H1 (cell line): ENCODE results near the gene IPO9. TPM values are rescaled to one million over a fixed set of nuclear protein-coding genes. Genes with fewer than 3 reads are reported as not detected.
A peak's percentile ranks its signal among the peaks of the same experiment; 100 is the strongest.

Experiments used
- CTCF ChIA-PET: fragments of 300-600 bp; sonication (Branson Sonifier 250); formaldehyde crosslinking; loops from one replicate; lab custom pipeline; 2021; ENCODE audit not compliant: partially characterized antibody; lab: Charles Lee
- POLR2A ChIA-PET: fragments of 300-600 bp; sonication (Branson Sonifier 250); formaldehyde crosslinking; loops from one replicate; lab custom pipeline; 2021; ENCODE audit warnings: inconsistent platforms; ENCODE audit not compliant: partially characterized antibody; lab: Charles Lee
- DNase-seq, 2 experiments: peaks; one replicate each; pipeline versions ENCODE4 v3.0.0 to v3.0.0-alpha.2; 2010 to 2022; ENCODE audit warnings: low spot score in 2 of 2, low read depth in 1 of 2, mixed read lengths in 1 of 2
- FAIRE-seq: peaks from 2 replicates; lab custom pipeline; 2011; peaks lifted over from hg19 to GRCh38; lab: Jason Lieb, UNC
- H2AFZ ChIP-seq: 2 replicates; pipeline ENCODE4 v1.8.1; 2012; ENCODE audit warnings: low read length, inconsistent platforms
- H2AK5ac ChIP-seq: 2 replicates; pipeline ENCODE4 v1.6.1; 2013; ENCODE audit warnings: low read depth, low read length
- H2BK120ac ChIP-seq: replicated peaks from 2 replicates; pipeline ENCODE3; 2013; ENCODE audit warnings: low read depth, low read length, inconsistent platforms
- H2BK12ac ChIP-seq: 2 replicates; pipeline ENCODE4 v1.6.1; 2013; ENCODE audit warnings: low read depth, low read length
- H2BK15ac ChIP-seq: 2 replicates; pipeline ENCODE4 v1.6.1; 2013; ENCODE audit warnings: low read length
- H2BK20ac ChIP-seq: 2 replicates; pipeline ENCODE4 v1.6.1; 2013; ENCODE audit warnings: low read length
- H2BK5ac ChIP-seq: 2 replicates; pipeline ENCODE4 v1.6.1; 2013; ENCODE audit warnings: low read depth, low read length
- H3K14ac ChIP-seq: 2 replicates; pipeline ENCODE4 v1.6.1; 2013; ENCODE audit warnings: inconsistent platforms; ENCODE audit not compliant: insufficient read length
- H3K18ac ChIP-seq: 2 replicates; pipeline ENCODE4 v1.6.1; 2013; ENCODE audit warnings: low read length; ENCODE audit errors: extremely low read depth
- H3K23ac ChIP-seq: 2 replicates; pipeline ENCODE4 v1.6.1; 2013; ENCODE audit warnings: inconsistent platforms; ENCODE audit not compliant: insufficient read length
- H3K23me2 ChIP-seq: 2 replicates; pipeline ENCODE4 v1.6.1; 2013; ENCODE audit warnings: low read depth, low read length
- H3K27ac ChIP-seq: 2 replicates; pipeline ENCODE4 v1.6.1; 2011; ENCODE audit warnings: low read depth, low read length, inconsistent platforms
- H3K27me3 ChIP-seq, 4 experiments: replicated peaks in 1 of 4; 1 replicate in 1 of 4; 2 replicates in 3 of 4; pipeline versions ENCODE4 v1.6.1 to v1.8.1; 2011 to 2013; ENCODE audit warnings: low read length in 3 of 4, mild to moderate bottlenecking in 3 of 4, inconsistent platforms in 2 of 4, mixed read lengths in 2 of 4, moderate library complexity in 1 of 4; ENCODE audit not compliant: control insufficient read depth in 3 of 4, insufficient read depth in 3 of 4; ENCODE audit errors: extremely low read depth in 1 of 4
- H3K36me3 ChIP-seq, 4 experiments: 2 replicates each; pipeline versions ENCODE4 v1.6.1 to v1.8.1; 2011 to 2013; ENCODE audit warnings: mild to moderate bottlenecking in 4 of 4, low read length in 3 of 4, moderate library complexity in 2 of 4, control low read depth in 1 of 4, inconsistent platforms in 1 of 4; ENCODE audit not compliant: insufficient read depth in 4 of 4, control insufficient read depth in 2 of 4
- H3K4ac ChIP-seq: replicated peaks from 2 replicates; pipeline ENCODE3; 2013; ENCODE audit warnings: low read length, low read depth, mixed read lengths, inconsistent platforms; ENCODE audit not compliant: insufficient read length
- H3K4me1 ChIP-seq, 4 experiments: replicated peaks in 1 of 4; 1 replicate in 1 of 4; 2 replicates in 3 of 4; pipeline versions ENCODE4 v1.6.1 to v1.8.1; 2011 to 2013; ENCODE audit warnings: low read length in 3 of 4, inconsistent platforms in 2 of 4, mixed read lengths in 1 of 4; ENCODE audit not compliant: insufficient read depth in 4 of 4, control insufficient read depth in 3 of 4
- H3K4me2 ChIP-seq, 2 experiments: 2 replicates each; pipeline versions ENCODE4 v1.6.1 to v1.8.1; 2011 to 2013; ENCODE audit warnings: low read depth in 2 of 2, low read length in 2 of 2, control low read depth in 1 of 2, inconsistent platforms in 1 of 2, mild to moderate bottlenecking in 1 of 2; ENCODE audit not compliant: insufficient read depth in 1 of 2
- H3K4me3 ChIP-seq, 4 experiments: fragments of 200-600, 300-600 bp in 1 of 4; sonication (generic), shearing (Covaris generic), sonication (Bioruptor Twin) in 1 of 4; 2 replicates each; pipeline versions ENCODE4 v1.5.1 to v1.8.1; 2011 to 2016; ENCODE audit warnings: low read length in 4 of 4, low read depth in 3 of 4, control low read depth in 2 of 4, inconsistent platforms in 2 of 4, mild to moderate bottlenecking in 2 of 4, mixed read lengths in 1 of 4, moderate library complexity in 1 of 4; ENCODE audit not compliant: insufficient read depth in 2 of 4; ENCODE audit errors: extremely low read depth in 1 of 4
- H3K56ac ChIP-seq: replicated peaks from 2 replicates; pipeline ENCODE3; 2013; ENCODE audit warnings: low read depth, mild to moderate bottlenecking, mixed read lengths, low read length, inconsistent platforms; ENCODE audit not compliant: insufficient read length
- H3K79me1 ChIP-seq: 2 replicates; pipeline ENCODE4 v1.6.1; 2013; ENCODE audit warnings: low read depth, low read length, control low read depth
- H3K79me2 ChIP-seq, 2 experiments: 2 replicates each; pipeline versions ENCODE4 v1.6.1 to v1.8.1; 2012 to 2013; ENCODE audit warnings: low read length in 2 of 2, mild to moderate bottlenecking in 2 of 2, inconsistent platforms in 1 of 2; ENCODE audit not compliant: insufficient read depth in 2 of 2, control insufficient read depth in 1 of 2
- H3K9ac ChIP-seq, 4 experiments: replicated peaks in 1 of 4; 1 replicate in 1 of 4; 2 replicates in 3 of 4; pipeline versions ENCODE4 v1.6.1 to v1.8.1; 2011 to 2013; ENCODE audit warnings: low read depth in 3 of 4, low read length in 3 of 4, control low read depth in 2 of 4, mild to moderate bottlenecking in 2 of 4, moderate library complexity in 2 of 4, inconsistent platforms in 1 of 4; ENCODE audit errors: extremely low read depth in 1 of 4
- H3K9me3 ChIP-seq, 2 experiments: 2 replicates each; pipeline versions ENCODE4 v1.6.1 to v1.8.1; 2012 to 2013; ENCODE audit warnings: mild to moderate bottlenecking in 2 of 2, moderate library complexity in 2 of 2, control low read depth in 1 of 2, inconsistent platforms in 1 of 2, low read depth in 1 of 2, low read length in 1 of 2, mixed read lengths in 1 of 2; ENCODE audit not compliant: insufficient read depth in 2 of 2
- H4K20me1 ChIP-seq, 2 experiments: replicated peaks in 1 of 2; 2 replicates each; pipeline versions ENCODE3 to v1.8.1; 2011 to 2013; ENCODE audit warnings: inconsistent platforms in 2 of 2, low read length in 2 of 2, mild to moderate bottlenecking in 1 of 2; ENCODE audit not compliant: insufficient read depth in 2 of 2, control insufficient read depth in 1 of 2
- H4K5ac ChIP-seq: 2 replicates; pipeline ENCODE4 v1.6.1; 2013; ENCODE audit warnings: low read length, low read depth, mixed read lengths, inconsistent platforms; ENCODE audit not compliant: insufficient read length
- H4K8ac ChIP-seq: 2 replicates; pipeline ENCODE4 v1.8.0; 2013; ENCODE audit warnings: mild to moderate bottlenecking, moderate library complexity, low read length, inconsistent platforms; ENCODE audit not compliant: insufficient read depth; ENCODE audit errors: extremely low read depth
- H4K91ac ChIP-seq: replicated peaks from 2 replicates; pipeline ENCODE3; 2013; ENCODE audit warnings: low read length, mixed read lengths, inconsistent platforms; ENCODE audit not compliant: insufficient read length
- GTF2F1 ChIP-seq: IDR thresholded peaks from 2 replicates; pipeline ENCODE4 v1.6.1; 2012; ENCODE audit warnings: low read depth, low read length, improper control_type of control experiment, borderline replicate concordance
- HDAC2 ChIP-seq, 2 experiments: fragments of 300-600 bp in 1 of 2; sonication (generic) in 1 of 2; IDR thresholded peaks; 2 replicates each; pipeline ENCODE4 v1.6.1; 2011 to 2012; ENCODE audit warnings: low read depth in 2 of 2, low read length in 2 of 2, mild to moderate bottlenecking in 2 of 2, moderate library complexity in 2 of 2, borderline replicate concordance in 1 of 2, inconsistent platforms in 1 of 2
- KDM4A ChIP-seq: IDR thresholded peaks from one replicate; pipeline ENCODE4 v1.7.1; 2012; ENCODE audit warnings: low read depth, mild to moderate bottlenecking, moderate library complexity, low read length, inconsistent platforms; ENCODE audit not compliant: severe bottlenecking
- POLR2A ChIP-seq, 2 experiments: IDR thresholded peaks; 1 replicate in 1 of 2; 2 replicates in 1 of 2; pipeline ENCODE4 v1.6.1; 2011; ENCODE audit warnings: low read depth in 2 of 2, low read length in 2 of 2, mild to moderate bottlenecking in 2 of 2; ENCODE audit errors: control extremely low read depth in 1 of 2
- RBBP5 ChIP-seq: IDR thresholded peaks from 2 replicates; pipeline ENCODE4 v1.7.1; 2012; ENCODE audit warnings: low read depth, mild to moderate bottlenecking, inconsistent platforms, low read length, moderate library complexity, borderline replicate concordance
- RNF2 ChIP-seq: fragments of 200-900, 300-1000 bp; sonication (generic); IDR thresholded peaks from 2 replicates; pipeline ENCODE4 v1.7.1; 2016; ENCODE audit warnings: borderline replicate concordance, low read depth, mild to moderate bottlenecking, antibody characterized with exemption, low read length; ENCODE audit not compliant: poor library complexity, severe bottlenecking; ENCODE audit errors: missing control alignments
- SIRT6 ChIP-seq: IDR thresholded peaks from one replicate; pipeline ENCODE4 v1.7.1; 2012; ENCODE audit warnings: low read length, inconsistent platforms
- SP4 ChIP-seq: IDR thresholded peaks from 2 replicates; pipeline ENCODE4 v1.6.1; 2012; ENCODE audit warnings: low read length, inconsistent platforms
- TAF1 ChIP-seq: IDR thresholded peaks from 2 replicates; pipeline ENCODE4 v1.6.1; 2011; ENCODE audit warnings: mild to moderate bottlenecking, low read depth, low read length
- YY1 ChIP-seq: IDR thresholded peaks from 2 replicates; pipeline ENCODE4 v1.6.1; 2011; ENCODE audit warnings: low read depth, mild to moderate bottlenecking, low read length
- WGBS, 2 experiments: shearing (Covaris generic) in 1 of 2; methylation state at CpG; one replicate each; pipeline versions ENCODE4 v1.1.6 to v1.1.7; 2013 to 2015; ENCODE audit warnings: low lambda C conversion rate in 2 of 2, mixed read lengths in 2 of 2, inconsistent platforms in 1 of 2, low coverage in 1 of 2, missing lambda C conversion rate in 1 of 2; ENCODE audit not compliant: insufficient replicate concordance in 2 of 2, insufficient coverage in 1 of 2, insufficient read length in 1 of 2; ENCODE audit errors: extremely low coverage in 1 of 2, missing lambda C conversion rate in 1 of 2; 5-methylcytosine and 5-hydroxymethylcytosine counted together
- polyA plus RNA-seq, 7 experiments: library from polyadenylated mRNA; depleted of rRNA in 3 of 7; stranded (reverse) in 5 of 7; unstranded in 2 of 7; fragments of >200 nt in 5 of 7; fragments of 200-250 nt in 2 of 7; gene quantifications; 1 replicate in 5 of 7; 2 replicates in 1 of 7; 4 replicates in 1 of 7; pipeline versions ENCODE4 v1.2.1 to v1.2.3, GENCODE V29; 2011 to 2013; ENCODE audit warnings: missing spikeins in 2 of 7, mixed read lengths in 2 of 7
- total RNA-seq: library from RNA; stranded (reverse); fragmentation: NEBNext Ultra II Directional; extraction: Animal tissue kit (Norgen Biotek cat#: 25700); gene quantifications from 2 replicates; pipeline ENCODE4 v1.2.1, GENCODE V29; 2021

IPO9 gene
- total and polyA plus RNA-seq, 2 of the 8 experiments (the other 6 are each of a cell fraction or from before 2014, with no cell fraction given): 61.0 to 122 TPM

GRCh38 chr1:201888282-201889089 is 59.5 kb downstream of the IPO9 start, which contains the start of gene SHISA4:
SHISA4 (plus strand) TSS chr1:201888898; CDS start chr1:201888995, 97 bp downstream.
- Histone ChIP-seq H4K20me1 (no peaks in the 10 kb centered on the region), H4K5ac (no peak within 1 kb of the TSS), H3K79me2 (no peaks in the 10 kb centered on the region), H2BK20ac (peak within 1 kb of the TSS; percentile 55; the same call in 1 of the 2 replicates), H2BK12ac (peak within 1 kb of the TSS; percentile 55; the same call in 1 of the 2 replicates), H4K8ac (no peak within 1 kb of the TSS; the same call in 1 of the 2 replicates), H2BK15ac (peak within 1 kb of the TSS; percentile 72; the same call in 1 of the 2 replicates), H3K79me1 (no peaks in the 10 kb centered on the region), H3K27ac (no peak within 1 kb of the TSS), H3K9ac (peak within 1 kb of the TSS in 1 of 4 experiments; percentile 33; a peak in 3 of 7 replicates), H2AFZ (peak within 1 kb of the TSS; percentile 71), H3K14ac (no peak within 1 kb of the TSS), H4K91ac (peak within 1 kb of the TSS; percentile 26), H3K4me3 (peak within 1 kb of the TSS; percentile 52 to 73 (median 58)), H2BK120ac (no peak within 1 kb of the TSS), H3K36me3 (no peaks in the 10 kb centered on the region), H3K18ac (no peak within 1 kb of the TSS; the same call in 1 of the 2 replicates), H3K56ac (no peak within 1 kb of the TSS), H3K4me1 (peaks cover under 1 to 11% (median 8%) of the 10 kb centered on the region in 4 experiments), H2AK5ac (0 out of 2 replicates have a peak within 1 kb of the TSS, but pooled peaks have one; percentile 39), H3K4ac (no peak within 1 kb of the TSS), H3K27me3 (peaks cover 0 to 10% (median 6%) of the 10 kb centered on the region in 4 experiments; a peak in 4 of 7 replicates), H3K23ac (no peak within 1 kb of the TSS), H3K9me3 (no peaks in the 10 kb centered on the region), H3K4me2 (peak within 1 kb of the TSS; percentile 55 to 79), H2BK5ac (no peak within 1 kb of the TSS; the same call in 1 of the 2 replicates), H3K23me2 (peaks cover 14% of the 10 kb centered on the region; the same call in 1 of the 2 replicates)
- 10% methylated on average over 17 of the region's 49 CpGs; no CpG with 5 or more reads in 1 of the 2 experiments for WGBS, 2 experiments
- CTCF ChIA-PET: interaction anchor here (1.0 to 14.8 kb wide), 6 partner anchors 9 to 358 kb away, joined by 3 to 244 read pairs (median 5); no protein-coding TSS in a partner anchor
- POLR2A ChIA-PET: interaction anchor here (1.0 to 9.6 kb wide), 3 partner anchors 7 to 74 kb away, joined by 3 to 117 read pairs (median 3); no protein-coding TSS in a partner anchor
- FAIRE-seq: no peak
- peak in 1 of 2 experiments; percentile 85 for DNase-seq
- TF ChIP-seq KDM4A (peak; percentile 77), SP4 (no peak), YY1 (no peak), TAF1 (peak; percentile 47; the same call in 1 of the 2 replicates), HDAC2 (IDR thresholded peaks at IDR 0.05; ENCODE audit: borderline replicate concordance in 1 of 2, low read depth in 2 of 2, low read length in 2 of 2) (peak; percentile 8 to 29; a peak in 1 of 4 replicates), RNF2 (no peak), POLR2A (IDR thresholded peaks at IDR 0.05; ENCODE audit: control extremely low read depth in 1 of 2, low read depth in 2 of 2, low read length in 2 of 2) (peak in 1 of 2 experiments; percentile 54; a peak in 2 of 3 replicates), SIRT6 (no peak), RBBP5 (peak; percentile 36; the same call in 1 of the 2 replicates), GTF2F1 (no peak)
